DND-41 (cell line): ENCODE results near the gene IGSF8.

ENCODE experiments used
- CTCF ChIP-seq: IDR thresholded peaks from 2 replicates; pipeline ENCODE4 v1.5.1; 2012; ENCODE audit warnings: borderline replicate concordance, low read length, moderate library complexity, mild to moderate bottlenecking; ENCODE audit not compliant: poor library complexity, severe bottlenecking; ENCODE audit errors: extremely low read depth
- EZH2 ChIP-seq: IDR thresholded peaks from 3 replicates; pipeline ENCODE4 v1.6.1; 2012; ENCODE audit warnings: borderline replicate concordance, low read depth, mild to moderate bottlenecking, moderate library complexity, low read length, inconsistent platforms; ENCODE audit not compliant: severe bottlenecking

GRCh38 chr1:160094806-160095205, 3.6 kb downstream of the IGSF8 start:
- TF ChIP-seq CTCF (no peak), EZH2 (no peak)
